GM18511 (cell line): Measurements from ENCODE around the gene RAD54L2.
"Not testable (repeated sequence)": the region's sequence is repeated elsewhere in the genome, so short reads cannot be mapped to it uniquely, and the experiment has no call there.

Experiments
- ATAC-seq: cut with Tn5 transposase; IDR thresholded peaks from one replicate; pipeline ENCODE4 v1.9.1; 2021; ENCODE audit warnings: mild to moderate bottlenecking, moderate library complexity; ENCODE audit not compliant: unreplicated experiment

The RAD54L2 gene

DNA sequence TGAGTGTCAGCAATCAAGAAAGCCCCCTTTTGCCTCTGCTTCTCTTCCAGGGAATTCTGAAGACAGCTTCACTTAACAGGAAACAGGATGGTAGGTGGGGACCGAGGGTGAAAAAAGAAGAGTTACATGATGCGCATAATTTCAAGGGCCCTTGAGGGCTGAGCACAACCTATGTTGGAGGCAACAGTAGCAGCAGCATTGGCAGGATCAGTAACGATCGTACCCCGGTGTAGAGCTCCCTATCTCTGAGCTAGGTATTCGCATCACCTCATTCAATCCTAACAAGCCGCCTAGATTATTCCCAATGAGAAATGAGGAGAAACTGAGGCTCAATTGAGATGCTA is 432 bp upstream of the RAD54L2 start:
- peak; percentile 9 for ATAC-seq

DNA sequence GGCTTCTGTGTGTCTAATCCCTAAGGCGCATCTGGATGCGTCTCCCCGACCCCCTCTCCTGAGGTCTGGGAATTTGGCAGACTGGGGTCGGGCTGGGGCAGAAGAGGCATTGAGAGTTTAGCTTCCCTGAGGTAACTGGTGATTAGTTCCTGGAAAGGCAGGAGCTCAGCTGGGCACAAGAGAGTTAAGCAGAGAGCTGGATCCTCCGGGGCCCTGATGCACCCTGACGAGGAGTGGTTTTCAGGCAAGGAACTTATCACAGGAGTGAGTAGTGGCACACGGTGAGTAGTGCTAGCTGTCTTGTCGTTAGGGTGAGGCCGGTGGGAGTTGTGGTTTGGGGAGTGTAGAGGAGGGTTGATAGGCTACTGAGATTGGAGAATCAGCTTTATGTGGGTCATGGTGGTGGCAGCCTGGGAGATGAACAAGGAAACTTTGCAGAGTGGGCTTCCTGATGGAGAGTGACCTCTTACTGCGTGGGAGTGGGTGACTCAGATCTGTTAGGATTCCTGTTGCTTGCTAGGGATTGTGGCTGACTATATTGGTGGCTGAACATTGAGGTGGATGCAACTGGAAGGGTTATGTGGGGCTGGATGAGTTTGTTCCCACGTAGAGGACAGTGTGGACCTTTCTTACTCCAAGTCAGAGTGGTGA is 897 bp downstream of the RAD54L2 start:
- peak; percentile 16 for ATAC-seq

DNA sequence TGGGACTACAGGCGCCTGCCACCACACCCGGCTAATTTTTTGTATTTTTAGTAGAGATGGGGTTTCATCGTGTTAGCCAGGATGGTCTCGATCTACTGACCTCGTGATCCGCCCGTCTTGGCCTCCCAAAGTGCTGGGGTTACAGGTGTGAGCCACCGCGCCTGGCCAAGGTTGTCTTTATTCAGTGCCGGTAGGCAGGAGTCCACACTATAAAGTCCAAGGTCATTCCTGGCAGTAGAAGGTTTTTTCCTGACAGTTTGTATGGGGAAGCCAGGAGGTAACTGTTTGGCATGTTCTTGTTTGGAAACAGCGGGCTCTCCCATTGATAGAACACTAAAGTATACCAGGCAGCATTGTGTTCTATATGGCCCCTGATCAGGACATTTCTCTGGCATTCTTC is 4.1 kb downstream of the RAD54L2 start:
- ATAC-seq: not testable (repeated sequence)

DNA sequence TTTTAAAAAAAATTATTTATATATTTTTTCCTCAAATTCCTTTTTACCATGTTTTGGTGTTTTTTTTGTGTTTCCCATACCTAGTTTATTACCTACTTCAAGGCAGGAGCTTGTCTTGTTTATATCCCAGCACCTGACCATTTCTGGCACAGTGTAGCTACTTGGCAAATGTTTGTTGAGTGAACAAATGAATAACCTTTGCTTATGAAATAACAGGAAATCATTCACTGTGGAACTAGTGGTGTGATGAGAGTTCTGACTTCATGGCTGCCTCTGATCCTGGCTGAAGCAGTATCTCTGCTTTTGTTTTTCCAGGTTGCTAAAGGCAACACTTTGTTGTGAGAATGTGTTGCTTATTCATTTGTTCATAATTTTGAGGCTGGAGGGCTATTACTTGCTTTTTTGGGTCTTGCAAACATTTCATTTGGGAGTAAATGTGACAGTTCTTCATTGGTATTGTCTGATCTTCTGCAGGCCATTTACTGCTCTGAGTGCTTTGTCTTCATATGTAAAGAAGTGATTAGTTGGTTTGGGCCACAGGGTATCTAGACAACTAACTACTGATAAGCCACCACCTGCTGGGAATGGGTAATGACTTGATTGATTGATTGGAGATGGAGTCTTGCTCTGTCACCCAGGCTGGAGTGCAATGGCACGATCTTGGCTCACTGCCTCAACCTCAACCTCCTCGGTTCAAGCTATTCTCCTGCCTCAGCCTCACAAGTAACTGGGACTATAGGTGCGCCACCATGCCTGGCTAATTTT is 5.7 kb downstream of the RAD54L2 start:
- ATAC-seq: no peak

DNA sequence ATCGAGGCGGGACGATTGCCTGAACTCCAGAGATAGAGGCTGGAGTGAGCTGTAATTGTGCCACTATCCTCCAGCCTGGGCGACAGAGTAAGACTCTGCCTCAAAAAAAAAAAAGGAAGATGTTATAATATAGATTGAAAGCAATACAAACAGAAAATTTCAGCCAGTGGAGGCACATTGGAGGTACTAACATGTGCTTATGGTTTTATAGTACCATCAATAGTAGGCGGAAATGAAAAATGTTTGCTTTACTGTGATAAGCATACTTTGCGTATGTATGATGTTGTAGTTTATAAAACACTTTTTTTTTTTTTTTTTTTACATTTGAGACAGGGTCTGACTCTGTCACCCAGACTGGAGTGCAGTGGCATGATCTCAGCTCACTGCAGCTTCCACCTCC is 8.8 kb downstream of the RAD54L2 start:
- no peak for ATAC-seq

DNA sequence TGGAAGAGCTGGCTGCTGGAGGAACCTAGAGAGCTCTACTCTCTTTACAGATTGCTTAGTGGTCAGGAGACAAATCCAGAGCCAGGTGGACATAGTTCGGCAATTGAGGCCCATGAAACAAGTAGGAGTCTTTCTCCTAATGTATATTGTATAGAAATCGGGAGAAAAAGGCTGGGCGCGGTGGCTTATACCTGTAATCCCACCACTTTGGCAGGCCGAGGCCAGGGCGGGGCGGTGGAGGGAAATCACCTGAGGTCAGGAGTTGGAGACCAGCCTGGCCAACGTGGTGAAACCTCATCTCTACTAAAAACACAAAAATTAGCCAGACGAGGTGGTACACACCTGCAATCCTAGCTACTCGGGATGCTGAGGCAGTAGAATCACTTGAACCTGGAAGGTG is 10.8 kb downstream of the RAD54L2 start:
- no peak for ATAC-seq

DNA sequence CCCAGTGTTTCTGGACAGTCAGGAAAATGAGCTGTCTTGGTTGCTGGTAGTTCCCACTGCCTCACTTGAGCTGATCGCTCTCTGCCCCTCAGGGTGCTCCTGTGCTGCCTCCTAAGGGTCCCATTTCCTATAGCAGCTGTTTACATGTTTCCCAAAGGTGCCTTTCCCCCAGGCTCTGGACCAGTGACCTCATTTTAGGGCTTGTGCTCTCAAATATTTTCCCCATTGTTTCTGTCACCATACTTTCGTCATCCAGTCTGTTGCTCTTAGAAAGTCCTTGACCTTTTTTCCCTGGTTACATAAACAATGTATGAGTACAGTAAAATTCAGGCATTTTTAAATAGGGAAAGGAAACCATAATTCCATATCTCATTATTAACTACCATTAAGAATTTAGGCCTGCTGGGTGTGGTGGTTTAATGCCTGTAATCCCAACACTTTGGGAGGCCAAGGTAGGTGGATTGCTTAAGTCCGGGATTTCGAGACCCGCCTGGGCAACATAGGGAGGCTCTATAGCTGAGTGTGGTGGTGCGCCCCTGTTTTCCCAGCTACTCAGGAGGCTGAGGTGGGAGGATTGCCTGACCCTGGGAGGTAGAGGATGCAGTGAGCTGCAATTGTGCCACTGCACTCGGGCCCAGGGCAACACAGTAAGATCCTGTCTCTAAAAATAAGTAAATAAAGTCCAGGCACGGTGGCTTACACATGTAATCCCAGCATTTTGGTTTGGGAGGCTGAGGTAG is 11.7 kb downstream of the RAD54L2 start:
- no peak for ATAC-seq

DNA sequence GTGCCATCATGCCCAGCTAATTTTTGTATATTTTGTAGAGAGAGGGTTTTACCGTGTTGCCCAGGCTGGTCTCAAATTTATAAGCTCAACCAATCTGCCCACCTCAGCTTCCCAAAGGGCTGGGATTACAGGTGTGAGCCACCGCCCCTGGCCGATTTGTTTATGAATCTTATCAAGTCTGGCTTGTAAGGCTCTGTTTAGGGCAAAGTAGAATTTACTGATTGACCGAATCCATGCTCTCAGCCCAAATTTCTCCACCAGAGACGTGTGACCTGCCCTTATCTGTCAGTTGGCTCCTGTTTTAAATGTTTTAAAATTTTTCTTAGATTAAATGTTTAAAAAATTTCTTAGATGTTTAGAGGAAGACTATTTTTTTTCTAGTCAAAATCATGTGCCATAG is 19.5 kb downstream of the RAD54L2 start:
- no peak for ATAC-seq

DNA sequence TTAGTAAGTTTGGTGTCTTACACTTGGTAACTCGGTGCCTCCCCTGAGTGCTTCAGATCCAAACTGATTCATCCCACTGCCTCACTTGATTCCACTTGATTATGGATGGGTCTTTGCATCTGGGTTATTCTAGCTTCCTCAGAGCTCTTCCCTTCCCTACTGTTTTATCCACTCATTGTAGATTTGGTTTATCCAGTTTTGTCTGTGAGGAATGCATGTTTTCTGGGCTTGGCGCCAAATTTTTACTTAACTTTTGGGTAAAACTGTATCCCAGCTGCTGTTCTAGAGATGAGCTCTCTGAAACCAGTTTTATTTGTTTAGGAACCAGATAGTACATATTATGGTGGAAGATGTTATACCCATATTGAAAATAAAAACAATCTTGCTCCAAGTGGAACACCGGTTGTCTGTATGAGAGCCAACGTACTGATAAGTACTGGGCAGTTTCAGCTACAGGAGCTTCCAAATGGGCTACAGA is 20.9 kb downstream of the RAD54L2 start:
- ATAC-seq: no peak

DNA sequence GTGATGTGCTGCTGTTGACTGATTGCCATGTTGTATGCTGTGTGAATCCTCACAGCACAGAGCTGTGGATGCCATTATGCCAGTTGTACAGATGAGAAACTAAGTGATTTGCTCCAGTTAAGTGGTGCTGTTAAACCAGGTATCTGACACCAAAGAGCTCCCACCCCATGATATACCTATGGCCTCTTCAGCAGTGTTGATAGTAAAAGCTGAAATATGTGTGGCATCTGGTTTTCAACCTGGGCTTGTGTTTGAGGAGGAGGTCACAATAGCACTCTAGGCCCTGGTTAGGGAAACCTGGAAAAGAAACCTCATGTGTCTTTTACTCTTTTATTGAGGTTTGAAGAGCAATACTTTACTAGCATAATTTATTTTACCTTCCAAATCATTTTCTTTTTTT is 21.4 kb downstream of the RAD54L2 start:
- ATAC-seq: no peak

DNA sequence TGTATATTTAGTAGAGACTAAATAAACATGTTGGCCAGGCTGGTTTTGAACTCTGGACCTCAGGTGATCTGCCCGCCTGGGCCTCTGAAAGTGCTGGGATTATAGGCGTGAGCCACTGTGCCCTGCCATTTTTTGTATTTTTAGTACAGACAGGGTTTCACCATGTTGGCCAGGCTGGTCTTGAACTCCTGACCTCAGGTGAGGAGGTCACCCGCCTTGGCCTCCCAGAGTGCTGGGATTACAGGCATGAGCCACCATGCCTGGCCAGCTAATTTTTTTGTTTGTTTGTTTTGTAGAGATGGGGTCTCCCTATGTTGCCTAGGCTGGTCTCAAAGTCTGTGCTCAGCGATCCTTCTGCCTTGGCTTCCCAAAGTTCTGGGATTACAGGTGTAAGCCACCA is 23.9 kb downstream of the RAD54L2 start:
- ATAC-seq: not testable (repeated sequence)

DNA sequence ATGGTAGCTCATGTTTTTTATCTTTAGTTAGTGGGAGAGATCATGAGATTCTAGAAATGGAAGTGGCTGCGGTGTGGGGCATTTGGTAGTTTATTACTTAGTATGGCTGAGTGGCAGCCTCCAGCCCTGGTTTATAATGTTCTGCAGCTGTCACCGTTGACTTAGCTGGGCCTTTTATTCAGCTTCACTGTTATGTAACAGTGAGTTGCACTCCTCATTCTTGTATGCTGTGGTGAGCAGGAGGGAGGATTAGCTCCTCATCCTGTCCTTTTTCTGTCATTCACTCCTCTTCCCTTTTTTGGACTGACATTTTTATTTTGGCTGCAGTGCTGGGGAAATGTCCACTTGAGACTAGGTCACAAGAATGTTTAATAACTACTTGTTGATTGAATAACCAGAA is 29.5 kb downstream of the RAD54L2 start:
- ATAC-seq: no peak

DNA sequence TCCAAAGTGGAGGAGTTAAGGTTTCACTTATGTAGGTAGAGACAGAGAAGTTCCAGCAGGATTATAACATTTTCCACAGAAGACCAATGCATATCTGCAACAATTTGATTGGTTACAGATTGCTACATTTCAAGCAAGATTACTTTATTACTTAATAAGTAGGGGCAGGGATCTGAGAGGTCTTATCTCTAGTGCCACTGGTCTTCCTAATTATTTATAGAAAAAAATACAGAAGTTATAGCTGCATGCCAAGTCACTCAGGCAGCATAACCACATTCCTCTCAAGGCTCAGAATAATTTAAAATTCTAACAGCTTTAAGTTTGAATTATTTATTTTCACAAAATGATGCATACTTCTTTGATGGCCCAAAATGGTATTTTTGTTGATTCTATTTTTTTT is 30.5 kb downstream of the RAD54L2 start:
- ATAC-seq: no peak

DNA sequence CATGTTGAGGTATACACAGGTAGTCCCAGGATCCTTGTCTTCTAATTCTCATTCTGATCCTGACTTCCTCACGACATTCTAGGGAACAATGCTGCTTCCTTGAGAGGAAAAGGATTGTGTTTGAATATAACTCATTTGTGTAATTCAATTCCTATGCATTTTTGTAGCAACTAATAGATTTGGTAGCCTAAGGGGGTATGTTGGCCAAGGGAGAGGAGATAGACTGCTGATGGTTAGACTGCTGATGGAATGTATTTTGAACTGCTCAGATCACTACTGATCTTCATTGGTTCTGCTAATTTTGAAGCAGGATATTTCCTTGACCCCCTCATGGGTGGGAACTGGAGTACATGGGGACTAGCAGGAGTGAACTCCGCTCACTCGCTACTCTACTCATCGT is 39.7 kb downstream of the RAD54L2 start:
- no peak for ATAC-seq

DNA sequence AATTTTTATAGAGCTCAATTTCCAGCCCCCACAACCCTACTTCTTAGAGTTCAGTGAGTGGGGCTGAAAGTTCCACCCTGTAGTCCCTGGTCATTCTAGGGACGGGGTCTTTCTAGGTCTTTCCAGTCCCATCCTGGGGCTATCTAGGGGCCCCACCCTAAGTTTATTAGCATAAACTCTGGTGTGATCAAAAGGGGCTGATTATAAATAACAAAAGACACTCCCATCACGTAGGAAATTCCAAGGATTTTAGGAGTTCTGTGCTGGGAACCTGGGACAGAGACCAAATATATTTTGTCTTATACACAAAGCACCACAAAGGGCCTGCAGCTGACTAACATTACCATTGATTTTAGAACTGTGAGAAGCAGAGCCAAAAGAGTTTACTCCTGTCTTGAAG is 41.9 kb downstream of the RAD54L2 start:
- ATAC-seq: no peak

DNA sequence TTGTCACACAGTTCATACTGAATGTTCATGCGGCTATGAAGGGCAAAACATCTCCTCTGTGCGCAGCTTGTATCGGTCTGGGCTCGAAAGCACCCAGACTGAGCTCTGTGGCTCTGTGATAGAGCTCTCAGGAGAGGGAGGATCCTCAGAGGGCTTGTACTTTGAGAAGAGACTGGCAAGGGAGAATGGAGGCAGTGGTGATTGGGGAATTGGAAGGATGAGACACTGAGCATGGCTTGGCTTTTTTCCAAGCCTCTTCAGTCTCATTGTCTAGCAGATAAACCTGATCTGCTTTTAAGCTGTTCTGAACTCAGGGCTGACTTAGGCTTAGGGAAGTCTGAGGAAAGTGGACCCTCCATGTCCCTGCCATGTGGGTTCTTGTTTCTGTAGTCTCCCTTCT is 43.0 kb downstream of the RAD54L2 start:
- no peak for ATAC-seq

DNA sequence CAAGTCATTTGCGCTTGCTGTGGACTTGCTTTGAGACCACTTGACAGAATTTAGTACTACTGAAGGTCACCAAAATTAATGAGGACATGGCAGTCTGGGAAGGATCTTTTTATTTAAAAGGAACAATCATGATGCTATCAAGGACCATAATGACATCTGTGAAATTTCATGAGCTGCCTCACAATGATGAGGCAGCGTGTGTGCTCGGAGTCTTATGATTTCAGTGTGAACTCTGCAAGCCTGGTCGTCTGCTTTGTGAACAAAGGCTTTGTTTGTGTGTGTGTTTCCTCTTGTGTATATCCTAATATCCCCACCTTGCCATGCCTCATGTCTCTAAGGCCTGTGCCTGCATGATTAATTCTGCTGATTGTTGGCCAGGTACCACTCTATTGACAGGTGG is 46.7 kb downstream of the RAD54L2 start:
- ATAC-seq: no peak

DNA sequence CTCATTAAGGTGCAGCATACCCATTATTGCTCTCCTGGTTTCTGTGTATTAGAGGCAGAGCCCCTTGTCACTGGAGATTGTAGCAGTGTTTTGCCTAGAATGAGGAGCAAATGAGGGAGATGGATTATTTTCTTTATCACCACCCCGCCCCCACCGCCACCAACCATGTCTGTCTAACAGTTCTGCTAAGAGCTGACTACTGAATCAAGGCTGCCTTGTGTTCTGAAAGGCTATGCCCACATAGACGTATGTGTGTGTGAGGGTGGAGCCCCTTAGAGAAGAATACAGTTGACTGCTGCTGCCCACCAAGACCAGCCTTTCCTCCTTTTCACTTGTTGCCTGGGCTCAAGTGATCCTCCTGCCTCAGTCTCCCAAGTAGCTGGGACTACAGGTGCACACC is 47.4 kb downstream of the RAD54L2 start:
- ATAC-seq: no peak
